H1 (cell line): ENCODE measurements around the gene PLCB1. TPM values are rescaled to one million over a fixed set of nuclear protein-coding genes. Genes with fewer than 3 reads are reported as not detected.

Experiments
- CHD7 ChIP-seq: fragments of 300-600 bp; sonication (generic); IDR thresholded peaks from 2 replicates; pipeline ENCODE4 v1.7.1; 2012; ENCODE audit warnings: low read length, moderate library complexity, mild to moderate bottlenecking, inconsistent platforms; ENCODE audit not compliant: insufficient replicate concordance
- SAP30 ChIP-seq: fragments of 300-600 bp; sonication (generic); IDR thresholded peaks from 2 replicates; pipeline ENCODE4 v1.7.1; 2012; ENCODE audit warnings: low read length, moderate library complexity, mild to moderate bottlenecking, inconsistent platforms; ENCODE audit not compliant: insufficient read depth, insufficient replicate concordance
- TBP ChIP-seq: IDR thresholded peaks from 2 replicates; pipeline ENCODE4 v1.6.1; 2011; ENCODE audit warnings: low read depth, low read length, improper control_type of control experiment
- polyA plus RNA-seq, 7 experiments: library from polyadenylated mRNA; depleted of rRNA in 3 of 7; stranded (reverse) in 5 of 7; unstranded in 2 of 7; fragments of >200 nt in 5 of 7; fragments of 200-250 nt in 2 of 7; gene quantifications; 1 replicate in 5 of 7; 2 replicates in 1 of 7; 4 replicates in 1 of 7; pipeline versions ENCODE4 v1.2.1 to v1.2.3, GENCODE V29; 2011 to 2013; ENCODE audit warnings: missing spikeins in 2 of 7, mixed read lengths in 2 of 7
- total RNA-seq: library from RNA; stranded (reverse); fragmentation: NEBNext Ultra II Directional; extraction: Animal tissue kit (Norgen Biotek cat#: 25700); gene quantifications from 2 replicates; pipeline ENCODE4 v1.2.1, GENCODE V29; 2021
- TF ChIP-seq, protein P1 (sequence below): IDR thresholded peaks from 2 replicates; pipeline ENCODE4 v1.6.1; 2012; ENCODE audit warnings: inconsistent platforms

The PLCB1 gene
- total and polyA plus RNA-seq, 2 of the 8 experiments (the other 6 are each of a cell fraction or from before 2014, with no cell fraction given) = 2.6 to 9.1 TPM

DNA sequence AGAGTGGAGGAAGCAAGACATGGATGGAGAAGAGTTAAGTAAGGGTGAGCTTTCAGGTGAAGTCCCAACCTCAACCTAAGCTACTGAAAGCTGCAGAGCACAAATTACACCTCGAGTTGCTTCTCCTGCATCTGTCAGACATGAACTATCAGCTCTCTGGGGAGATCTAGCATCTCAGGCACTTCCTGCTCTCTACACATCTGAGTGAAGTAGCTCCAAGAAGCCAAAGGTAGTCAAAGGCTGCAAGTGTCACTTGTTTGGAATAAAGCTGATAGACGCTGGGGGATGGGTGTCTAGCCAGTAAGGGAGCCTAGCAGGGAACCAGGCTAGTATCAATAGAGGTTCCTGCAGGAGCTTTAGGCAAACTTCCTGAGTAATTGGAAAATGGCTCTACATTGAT, 228.0 kb downstream of the PLCB1 start (continued):
- no peak for TF ChIP-seq CHD7
- TF ChIP-seq, protein P1, sequence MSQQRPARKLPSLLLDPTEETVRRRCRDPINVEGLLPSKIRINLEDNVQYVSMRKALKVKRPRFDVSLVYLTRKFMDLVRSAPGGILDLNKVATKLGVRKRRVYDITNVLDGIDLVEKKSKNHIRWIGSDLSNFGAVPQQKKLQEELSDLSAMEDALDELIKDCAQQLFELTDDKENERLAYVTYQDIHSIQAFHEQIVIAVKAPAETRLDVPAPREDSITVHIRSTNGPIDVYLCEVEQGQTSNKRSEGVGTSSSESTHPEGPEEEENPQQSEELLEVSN = no peak
- no peak for TF ChIP-seq TBP
- no peak for TF ChIP-seq SAP30
- TF ChIP-seq, all 59 proteins: peak for 0
